GM12892 (cell line): ENCODE results near the gene XRCC1.
"Not testable (repeated sequence)": the region's sequence is repeated elsewhere in the genome, so short reads cannot be mapped to it uniquely, and the experiment has no call there.

Experiments used
- DNase-seq: peaks from one replicate; pipeline ENCODE4 v3.0.0; 2011; ENCODE audit not compliant: insufficient read length
- FAIRE-seq: peaks from 2 replicates; lab custom pipeline; 2011; peaks lifted over from hg19 to GRCh38; lab: Jason Lieb, UNC
- POLR2A ChIP-seq: IDR thresholded peaks from 2 replicates; pipeline ENCODE4 v1.6.1; 2011; ENCODE audit warnings: low read depth, low read length, control low read depth
- POLR2AphosphoS5 ChIP-seq: IDR thresholded peaks from 2 replicates; pipeline ENCODE4 v1.6.1; 2011; ENCODE audit warnings: low read depth, low read length, control low read depth
- TAF1 ChIP-seq: IDR thresholded peaks from 2 replicates; pipeline ENCODE4 v1.6.1; 2011; ENCODE audit warnings: low read depth, mild to moderate bottlenecking, control low read depth, low read length, borderline replicate concordance

XRCC1 gene

DNA sequence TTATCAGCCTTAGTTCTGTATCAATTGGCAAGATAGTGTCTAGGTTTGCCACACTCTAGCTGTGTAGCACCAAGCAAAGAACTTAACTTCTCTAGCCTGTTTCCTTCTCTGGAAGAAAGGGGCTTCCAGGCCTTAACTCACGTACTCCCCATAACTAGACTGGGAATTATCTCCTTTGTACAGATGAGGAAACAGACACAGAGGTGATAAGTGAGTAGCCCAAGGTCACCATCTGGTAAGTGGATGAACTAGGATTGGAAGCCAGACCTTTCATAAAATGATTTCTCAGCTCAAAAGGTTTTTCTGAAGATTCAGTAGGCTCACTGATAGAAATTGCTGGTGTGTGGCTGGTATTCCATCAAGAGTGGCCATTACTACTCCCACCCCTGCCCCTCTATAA is 41.0 kb upstream of the XRCC1 start:
- no peak for FAIRE-seq
- TF ChIP-seq POLR2AphosphoS5 (no peak), TAF1 (no peak), POLR2A (no peak)
- no peak for DNase-seq

DNA sequence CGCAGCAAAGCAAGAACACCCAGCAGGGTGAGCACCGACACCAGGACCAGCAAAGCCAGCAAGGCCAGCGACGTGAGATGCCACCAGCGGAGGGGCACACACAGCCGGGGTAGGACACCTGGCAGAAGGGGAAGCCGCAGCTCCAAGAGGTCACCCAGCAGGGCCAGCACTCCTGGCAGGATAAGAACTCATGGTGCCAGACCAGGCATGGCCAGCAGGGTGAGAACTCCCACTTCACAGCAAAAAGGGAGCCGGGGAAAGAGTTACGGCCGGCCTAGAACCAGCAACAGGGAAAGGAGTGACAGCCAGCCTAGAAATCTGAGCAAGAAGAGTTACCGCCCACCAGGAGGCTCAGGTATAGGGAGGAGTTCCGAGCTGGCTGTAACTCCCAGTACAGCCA is 37.0 kb upstream of the XRCC1 start:
- TF ChIP-seq TAF1 (no peak), POLR2A (no peak)
- DNase-seq (no peak), FAIRE-seq (no peak)

DNA sequence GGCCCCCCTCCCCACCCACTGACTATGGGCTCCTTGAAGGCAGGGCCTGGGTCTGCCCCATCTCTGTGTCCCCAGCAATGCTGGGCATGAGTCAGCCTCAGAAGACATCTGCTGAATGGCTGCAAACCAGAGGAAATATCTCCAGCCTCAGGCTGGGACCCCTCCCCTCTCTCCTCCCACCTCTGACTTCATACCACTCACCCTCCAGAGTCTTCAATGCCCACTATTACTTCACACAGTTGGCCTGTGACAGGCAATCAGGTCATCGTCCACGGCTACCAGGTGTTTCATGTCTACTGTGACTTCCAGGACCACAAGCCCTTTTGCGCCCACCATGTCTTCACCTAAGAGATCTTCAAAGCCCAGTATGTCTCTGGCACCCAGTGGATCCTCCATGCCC is 36.5 kb upstream of the XRCC1 start, which contains the start of gene SRRM5:
Gene SRRM5 (plus strand): TSS at position 301 of the 400 bp plus-strand sequence. CDS start 34 bp downstream, at position 335.
- no peak for FAIRE-seq
- no peak for DNase-seq
- no peak for TF ChIP-seq POLR2AphosphoS5
- TF ChIP-seq POLR2A: no peak
- TF ChIP-seq TAF1: no peak

DNA sequence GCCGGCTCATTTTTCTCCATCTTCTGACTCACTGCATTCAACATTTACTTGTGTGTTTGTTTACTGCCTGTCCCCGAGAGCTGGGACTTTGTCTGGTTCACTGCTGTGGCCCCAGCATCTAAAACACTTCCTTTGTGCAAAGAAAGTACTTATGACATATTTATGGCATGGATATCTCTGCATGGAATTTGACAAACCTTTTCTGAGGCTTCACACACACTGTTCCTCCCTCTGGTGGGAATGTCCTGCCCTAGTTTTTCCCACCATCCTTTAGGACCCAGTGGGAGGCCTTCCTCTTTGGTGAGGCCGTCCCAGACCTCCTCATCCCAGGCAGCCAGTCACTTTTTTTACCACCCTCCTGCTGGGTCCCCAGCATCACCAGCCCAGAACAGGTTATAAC is 35.2 kb upstream of the XRCC1 start:
- FAIRE-seq (no peak), DNase-seq (no peak)
- no peak for TF ChIP-seq POLR2A
- no peak for TF ChIP-seq POLR2AphosphoS5
- TF ChIP-seq TAF1: no peak

DNA sequence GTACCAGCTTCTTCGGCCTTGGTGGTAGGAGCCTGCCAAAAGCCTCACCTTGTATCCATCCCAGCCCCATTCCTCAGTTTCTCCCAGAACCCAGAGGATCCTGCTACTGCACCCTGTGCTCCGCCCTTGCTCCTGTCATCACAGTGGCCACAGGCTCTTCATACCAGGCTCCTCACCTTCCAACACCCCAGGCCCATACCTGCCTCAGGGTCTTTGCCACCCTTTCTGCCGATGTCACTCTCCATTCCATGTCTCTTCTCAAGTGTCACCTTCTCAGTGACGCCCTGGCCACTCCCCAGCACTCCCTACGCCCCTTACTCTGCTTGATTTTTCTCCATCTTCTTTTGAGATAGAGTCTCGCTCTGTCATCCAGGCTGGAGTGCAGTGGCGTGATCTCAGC is 34.5 kb upstream of the XRCC1 start:
- TF ChIP-seq TAF1 (no peak), POLR2A (no peak), POLR2AphosphoS5 (no peak)
- no peak for FAIRE-seq
- DNase-seq: no peak

DNA sequence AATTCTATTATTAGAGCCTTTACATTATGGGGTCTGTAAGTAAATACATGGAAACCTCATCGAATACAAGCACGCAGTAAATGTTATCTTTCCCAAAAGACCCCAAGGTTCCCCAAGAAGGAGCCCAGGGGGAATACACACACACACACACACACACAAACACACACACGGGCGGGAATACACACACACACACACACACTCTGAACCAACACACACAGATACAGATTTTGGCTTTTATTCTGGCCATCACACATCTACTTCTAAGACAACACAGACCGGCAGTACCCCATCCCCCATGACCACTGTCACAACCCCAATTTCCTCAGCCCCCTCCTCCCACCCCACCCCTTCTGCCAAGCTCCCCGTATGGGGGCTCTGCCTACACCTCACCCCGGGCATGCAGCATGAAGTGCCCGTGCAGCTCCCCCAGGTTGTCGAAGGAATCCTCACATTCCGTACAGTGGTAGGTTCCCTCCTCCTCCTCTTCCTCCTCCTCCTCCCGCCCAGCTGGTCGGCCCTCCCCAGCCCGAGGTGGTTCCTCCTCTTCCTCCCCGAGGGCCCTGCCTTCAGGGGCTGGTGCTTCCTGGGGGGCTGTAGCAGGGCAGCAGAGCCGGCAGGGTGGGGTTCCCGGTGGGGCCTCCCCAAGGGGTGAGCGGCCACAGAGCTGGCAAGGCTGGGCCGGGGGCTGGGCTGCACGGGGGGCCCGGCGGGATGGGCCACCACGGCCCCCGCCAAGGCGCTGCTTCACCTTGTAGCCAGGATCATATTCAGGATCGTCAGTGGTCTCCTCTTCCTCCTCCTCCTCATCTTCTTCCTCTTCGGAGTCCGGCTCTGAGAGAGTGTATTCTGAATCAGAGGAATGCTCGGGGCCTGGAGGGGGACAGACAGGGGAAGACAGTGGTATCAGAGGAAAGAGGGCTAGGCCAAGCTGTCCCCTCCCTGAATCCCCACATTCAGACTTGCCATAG is 32.2 kb upstream of the XRCC1 start:
- no peak for FAIRE-seq
- no peak for DNase-seq
- peak; percentile 29; the same call in 1 of the 2 replicates for TF ChIP-seq POLR2A
- TF ChIP-seq POLR2AphosphoS5: no peak
- TF ChIP-seq TAF1: no peak

DNA sequence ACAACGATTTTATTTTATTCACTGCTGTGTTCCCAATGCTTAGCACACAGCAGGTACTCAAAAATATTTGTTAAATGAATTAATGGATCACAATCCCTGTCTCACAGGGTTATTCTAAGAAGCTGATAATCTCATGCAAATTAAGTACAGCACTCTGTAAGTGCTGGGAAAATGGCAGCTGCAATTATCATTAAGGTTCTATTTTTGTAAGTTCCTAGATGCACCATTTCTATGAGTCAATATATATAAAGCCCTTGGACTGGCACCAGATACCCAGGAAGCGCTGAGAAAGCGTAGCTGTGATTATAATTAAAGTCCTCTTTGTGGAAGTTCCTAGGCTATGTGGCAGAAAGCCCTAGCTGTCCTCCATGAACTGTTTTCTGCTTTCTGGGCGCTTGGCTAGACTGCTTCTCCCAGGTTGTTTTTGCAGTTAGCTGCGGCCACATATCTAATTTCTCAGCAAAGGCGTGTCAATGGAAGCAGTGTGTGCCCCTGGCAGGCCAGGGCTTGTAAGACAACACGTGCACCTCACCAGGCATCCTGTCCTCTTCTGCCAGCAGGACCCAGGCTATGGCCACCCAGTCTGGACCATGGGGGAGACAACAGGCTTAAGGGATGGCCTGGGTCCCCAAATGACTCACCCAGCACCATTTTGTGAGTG is 31.4 kb upstream of the XRCC1 start:
- no peak for TF ChIP-seq POLR2A
- TF ChIP-seq TAF1: no peak
- no peak for TF ChIP-seq POLR2AphosphoS5
- no peak for DNase-seq
- no peak for FAIRE-seq

DNA sequence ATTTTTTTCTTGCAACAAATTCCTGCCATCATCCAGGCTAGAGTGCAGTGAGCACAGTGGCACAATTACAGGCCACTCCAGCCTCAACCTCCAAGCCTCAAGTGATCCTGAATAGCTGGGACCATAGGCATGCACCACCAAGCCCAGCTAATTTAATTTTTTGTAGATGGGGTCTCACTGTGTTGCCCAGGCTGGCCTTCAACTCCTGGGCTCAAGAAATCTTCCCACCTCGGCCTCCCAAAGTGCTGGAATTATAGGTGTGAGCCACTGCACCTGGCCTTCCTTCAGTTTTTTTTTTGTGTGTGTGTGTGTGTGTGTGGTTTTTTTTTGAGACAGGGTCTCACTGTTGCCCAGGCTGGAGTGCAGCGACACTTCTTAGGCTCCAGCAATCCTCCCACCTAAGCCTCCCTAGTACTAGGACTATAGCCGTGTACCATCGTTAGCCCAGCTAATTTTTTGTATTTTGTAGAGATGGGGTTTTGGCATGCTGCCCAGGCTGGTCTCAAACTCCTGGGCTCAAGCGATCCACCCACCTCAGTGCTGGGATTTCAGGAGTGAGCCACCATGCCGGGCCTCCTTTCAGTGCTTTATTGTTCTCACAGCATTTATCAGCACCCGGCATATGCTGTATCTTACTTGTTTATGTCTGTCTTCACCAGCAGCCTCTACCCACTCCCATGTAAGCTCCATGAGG is 30.7 kb upstream of the XRCC1 start:
- DNase-seq (no peak), FAIRE-seq (no peak)
- TF ChIP-seq TAF1 (no peak), POLR2AphosphoS5 (no peak), POLR2A (no peak)

DNA sequence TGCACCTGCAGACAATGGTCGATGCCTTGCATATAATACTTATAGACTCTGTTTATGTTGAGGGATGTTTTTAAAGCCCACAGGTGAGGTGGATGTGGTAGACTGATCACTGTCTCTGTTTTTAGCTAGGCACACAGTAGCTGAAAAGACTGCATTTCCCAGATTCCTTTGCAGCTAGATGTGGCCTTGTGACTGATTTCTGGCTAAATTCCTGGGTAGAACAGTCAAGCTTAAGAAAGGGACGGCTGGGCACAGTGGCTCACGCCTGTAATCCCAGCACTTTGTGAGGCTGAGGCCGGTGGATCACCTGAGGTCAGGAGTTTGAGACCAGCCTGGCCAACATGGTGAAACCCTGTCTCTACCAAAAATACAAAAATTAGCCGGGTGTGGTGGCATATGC is 25.0 kb upstream of the XRCC1 start:
- DNase-seq, FAIRE-seq: not testable (repeated sequence)

DNA sequence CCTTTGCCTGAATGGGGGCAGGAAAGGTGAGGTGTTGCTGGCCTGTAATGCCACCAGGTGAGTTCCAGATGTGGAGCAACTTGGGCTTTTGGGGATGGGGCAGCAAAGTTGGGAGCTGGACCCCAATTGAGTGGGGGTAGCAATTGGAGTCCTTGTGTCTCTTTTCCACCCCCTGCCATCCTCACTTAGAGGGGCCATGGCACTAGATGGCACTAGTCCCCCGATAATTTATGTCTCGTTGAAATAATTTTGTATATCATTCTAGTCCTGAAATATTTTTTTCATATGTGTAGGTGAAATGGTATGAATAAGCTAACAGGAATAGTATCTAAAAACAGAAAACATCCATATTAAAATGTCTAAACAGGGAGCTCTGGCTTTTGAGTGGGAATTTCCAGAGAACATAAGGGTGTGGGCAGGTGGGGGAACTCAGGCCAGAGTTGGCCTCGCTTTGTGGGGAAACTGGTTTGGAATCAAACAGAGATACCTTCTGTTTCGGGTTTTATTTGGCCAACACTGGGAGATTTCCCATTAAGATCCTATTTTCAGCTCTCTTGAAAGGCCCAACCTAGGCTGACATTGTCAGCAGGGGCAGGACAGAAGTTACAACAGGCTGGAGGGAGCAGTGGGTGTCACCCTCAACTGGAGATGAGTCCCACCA is 24.4 kb upstream of the XRCC1 start:
- no peak for TF ChIP-seq TAF1
- TF ChIP-seq POLR2A: no peak
- no peak for TF ChIP-seq POLR2AphosphoS5
- FAIRE-seq (no peak), DNase-seq (no peak)

DNA sequence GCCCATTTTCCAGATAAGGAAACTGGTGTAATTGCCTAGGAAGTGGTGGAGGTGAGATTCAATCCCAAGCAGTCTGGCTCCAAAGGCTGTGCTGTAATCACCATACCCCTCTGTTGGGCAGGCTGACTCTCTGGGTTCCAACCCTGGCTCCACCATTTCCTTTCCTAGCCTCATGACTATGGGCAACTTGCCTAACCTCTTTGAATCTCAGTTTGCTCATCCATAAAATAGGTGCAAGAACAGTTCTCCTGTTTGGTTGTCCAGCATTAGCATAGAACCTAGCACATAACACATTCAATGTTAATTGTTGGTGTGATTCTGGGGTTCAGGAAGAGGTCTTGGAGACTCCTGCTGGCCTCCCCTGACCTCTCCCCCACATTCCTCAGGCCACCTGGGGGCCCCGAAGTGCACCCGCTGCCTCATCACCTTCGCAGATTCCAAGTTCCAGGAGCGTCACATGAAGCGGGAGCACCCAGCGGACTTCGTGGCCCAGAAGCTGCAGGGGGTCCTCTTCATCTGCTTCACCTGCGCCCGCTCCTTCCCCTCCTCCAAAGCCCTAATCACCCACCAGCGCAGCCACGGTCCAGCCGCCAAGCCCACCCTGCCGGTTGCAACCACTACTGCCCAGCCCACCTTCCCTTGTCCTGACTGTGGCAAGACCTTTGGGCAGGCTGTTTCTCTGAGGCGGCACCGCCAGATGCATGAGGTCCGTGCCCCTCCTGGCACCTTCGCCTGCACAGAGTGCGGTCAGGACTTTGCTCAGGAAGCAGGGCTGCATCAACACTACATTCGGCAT is 23.3 kb upstream of the XRCC1 start:
- TF ChIP-seq TAF1: no peak
- TF ChIP-seq POLR2A: no peak
- no peak for TF ChIP-seq POLR2AphosphoS5
- DNase-seq: no peak
- FAIRE-seq: no peak

DNA sequence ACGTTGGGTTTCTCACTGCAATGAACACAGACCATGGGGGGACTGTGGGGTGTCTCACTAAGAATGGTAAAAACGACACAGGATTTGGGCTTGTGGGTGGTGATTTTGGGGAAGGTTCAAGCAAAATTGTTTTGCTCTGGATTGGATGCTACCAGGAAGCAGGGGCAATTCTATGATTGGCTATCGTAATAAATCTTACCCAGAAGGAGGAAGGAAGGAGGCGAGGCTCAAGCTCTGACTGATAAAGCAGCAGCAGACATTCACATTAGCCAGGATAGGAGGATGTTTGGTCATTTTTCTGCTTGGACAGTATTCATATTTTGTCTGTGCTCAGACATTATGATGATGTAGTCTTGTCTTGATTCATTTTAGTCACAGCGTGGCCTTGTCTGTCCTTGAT is 22.5 kb upstream of the XRCC1 start:
- DNase-seq: no peak
- FAIRE-seq: no peak
- TF ChIP-seq TAF1 (no peak), POLR2A (no peak), POLR2AphosphoS5 (no peak)
